Esophagus squamous epithelium (tissue), 4 donors: Measurements from ENCODE around the gene SCN4B.

Experiments
- CTCF ChIP-seq, 6 experiments: fragments of 450-650 bp in 4 of 6; fragments of 200-600 bp in 2 of 6; sonication (generic) in 2 of 6; IDR thresholded peaks; one replicate each; pipeline ENCODE4 v1.5.1; 2016 to 2019; ENCODE audit warnings: antibody characterized with exemption in 6 of 6, mild to moderate bottlenecking in 4 of 6, moderate library complexity in 4 of 6
- POLR2A ChIP-seq, 4 donors: fragments of 450-650 bp; IDR thresholded peaks; one replicate each; pipeline ENCODE4 v1.6.1; 2017; ENCODE audit warnings: antibody characterized with exemption in 4 of 4, mild to moderate bottlenecking in 4 of 4, moderate library complexity in 3 of 4

DNA sequence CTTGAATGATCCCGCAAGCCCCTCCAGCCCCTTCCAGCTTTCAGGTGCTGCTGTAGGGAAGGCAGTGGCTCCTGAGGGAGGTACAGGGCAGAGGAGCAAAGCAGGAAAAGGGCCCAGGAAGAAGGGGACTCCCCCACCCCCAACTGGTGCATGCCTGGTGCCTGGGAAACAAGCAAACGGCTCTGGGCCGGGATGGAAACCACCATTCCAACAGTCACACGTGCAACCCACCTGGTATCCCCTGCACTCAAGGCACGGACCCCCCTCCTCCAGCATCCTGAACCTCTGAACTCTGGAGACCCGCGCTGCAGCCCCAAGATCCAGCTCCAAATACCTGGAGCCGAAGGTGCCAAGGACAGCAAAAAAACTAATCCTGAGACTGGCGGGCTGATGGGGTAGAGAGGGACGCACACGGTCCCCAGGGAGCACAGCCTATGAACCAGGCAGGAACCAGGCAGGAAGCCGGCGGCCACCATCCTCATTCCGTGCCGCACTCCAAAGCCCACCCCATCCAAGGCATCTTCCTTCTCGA lies 537 bp downstream of the SCN4B start:
- TF ChIP-seq CTCF (IDR thresholded peaks at IDR 0.05) (no peak), POLR2A (IDR thresholded peaks at IDR 0.05) (no peak)
